ENCODE results near the gene EN2.

- TF ChIP-seq, protein P1, sequence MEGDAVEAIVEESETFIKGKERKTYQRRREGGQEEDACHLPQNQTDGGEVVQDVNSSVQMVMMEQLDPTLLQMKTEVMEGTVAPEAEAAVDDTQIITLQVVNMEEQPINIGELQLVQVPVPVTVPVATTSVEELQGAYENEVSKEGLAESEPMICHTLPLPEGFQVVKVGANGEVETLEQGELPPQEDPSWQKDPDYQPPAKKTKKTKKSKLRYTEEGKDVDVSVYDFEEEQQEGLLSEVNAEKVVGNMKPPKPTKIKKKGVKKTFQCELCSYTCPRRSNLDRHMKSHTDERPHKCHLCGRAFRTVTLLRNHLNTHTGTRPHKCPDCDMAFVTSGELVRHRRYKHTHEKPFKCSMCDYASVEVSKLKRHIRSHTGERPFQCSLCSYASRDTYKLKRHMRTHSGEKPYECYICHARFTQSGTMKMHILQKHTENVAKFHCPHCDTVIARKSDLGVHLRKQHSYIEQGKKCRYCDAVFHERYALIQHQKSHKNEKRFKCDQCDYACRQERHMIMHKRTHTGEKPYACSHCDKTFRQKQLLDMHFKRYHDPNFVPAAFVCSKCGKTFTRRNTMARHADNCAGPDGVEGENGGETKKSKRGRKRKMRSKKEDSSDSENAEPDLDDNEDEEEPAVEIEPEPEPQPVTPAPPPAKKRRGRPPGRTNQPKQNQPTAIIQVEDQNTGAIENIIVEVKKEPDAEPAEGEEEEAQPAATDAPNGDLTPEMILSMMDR (IDR thresholded peaks at IDR 0.05 in 8 of 11, conservative IDR thresholded peaks at IDR 0.05 in 3 of 11), result no peak
- no peak for TF ChIP-seq POLR2A (IDR thresholded peaks at IDR 0.05)
Measured at GRCh38 chr7:155494551-155494950, 36.6 kb downstream of the EN2 start.

Measured in spleen (tissue), 7 donors.